ENCODE data around the gene OGFOD3.

Gene OGFOD3

GRCh38 chr17:82403662-82404660 is 14.4 kb downstream of the OGFOD3 start:
- no peak for DNase-seq

GRCh38 chr17:82402865-82403264 is 15.5 kb downstream of the OGFOD3 start:
- no peak for DNase-seq

- DNase-seq = no peak
Observed at GRCh38 chr17:82400830-82401229, 17.6 kb downstream of the OGFOD3 start.

- no peak for DNase-seq
Observed at GRCh38 chr17:82400206-82400605, 18.2 kb downstream of the OGFOD3 start.

GRCh38 chr17:82399601-82400101 is 18.7 kb downstream of the OGFOD3 start:
- peak; percentile 83 for DNase-seq

- DNase-seq = peak; percentile 87
Observed at GRCh38 chr17:82399041-82399441, 19.3 kb downstream of the OGFOD3 start.

GRCh38 chr17:82397449-82398335 is 20.7 kb downstream of the OGFOD3 start:
- DNase-seq = peak; percentile 30

- no peak for DNase-seq
Observed at GRCh38 chr17:82396601-82397435, 21.6 kb downstream of the OGFOD3 start.

- DNase-seq = no peak
Observed at GRCh38 chr17:82394278-82394677, 24.1 kb downstream of the OGFOD3 start.

- no peak for DNase-seq
Observed at GRCh38 chr17:82392941-82393340, 25.4 kb downstream of the OGFOD3 start.

- DNase-seq = no peak
Observed at GRCh38 chr17:82392209-82392920, 26.0 kb downstream of the OGFOD3 start.

GRCh38 chr17:82391496-82392066 is 26.8 kb downstream of the OGFOD3 start:
- no peak for DNase-seq

GRCh38 chr17:82390860-82391435 is 27.4 kb downstream of the OGFOD3 start:
- peak; percentile 48 for DNase-seq

GRCh38 chr17:82390015-82390859 is 28.1 kb downstream of the OGFOD3 start:
- no peak for DNase-seq

- DNase-seq = no peak
Observed at GRCh38 chr17:82389379-82389778, 29.0 kb downstream of the OGFOD3 start.

- DNase-seq = no peak
Observed at GRCh38 chr17:82388922-82389283, 29.5 kb downstream of the OGFOD3 start.

GRCh38 chr17:82388223-82388921 is 30.0 kb downstream of the OGFOD3 start:
- no peak for DNase-seq

GRCh38 chr17:82387705-82388106 is 30.7 kb downstream of the OGFOD3 start:
- DNase-seq = no peak

All from NCI-H69 (cell line).